ENCODE results near the gene RORB. TPM values are rescaled to one million over a fixed set of nuclear protein-coding genes. Genes with fewer than 3 reads are reported as not detected.
"Not testable (repeated sequence)": the region's sequence is repeated elsewhere in the genome, so short reads cannot be mapped to it uniquely, and the experiment has no call there.

Gene RORB
- total and polyA plus RNA-seq, 8 donors, result 0.08 to 0.92 (median 0.55) TPM; not detected in 1

DNA sequence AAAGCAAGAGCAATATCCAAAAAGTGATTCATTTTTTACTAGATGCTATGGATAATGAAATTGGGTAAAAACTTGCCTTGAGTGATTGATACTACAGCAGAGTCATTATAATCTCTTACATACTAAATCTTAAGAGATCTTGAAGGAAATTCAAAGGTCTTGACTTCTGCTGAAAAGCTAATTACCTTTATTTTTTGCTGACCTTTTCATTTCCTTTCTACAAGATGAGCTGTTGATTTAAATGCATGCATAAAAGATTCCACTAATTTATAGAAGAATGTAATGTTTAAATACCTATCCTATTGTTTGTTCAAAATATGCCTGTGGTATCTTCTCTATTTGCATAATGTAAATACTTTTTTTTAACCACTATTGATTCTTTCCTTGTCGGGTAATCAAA lies 27.2 kb downstream of the RORB start:
- intact Hi-C loops (cut with DNase I; ENCODE audit: low total_unique reads), result no loop called here
- Histone ChIP-seq H3K4me1 (no peaks in the 10 kb centered on the region), H3K4me3 (no peak overlapping the region), H3K27ac (no peak overlapping the region), H3K27me3 (no peaks in the 10 kb centered on the region), H3K36me3 (no peaks in the 10 kb centered on the region), H3K9me3 (no peaks in the 10 kb centered on the region)
- DNase-seq, result no peak
- WGBS, 5 donors, result 35 to 68% (median 51%) methylated on average over 1 of the region's 1 CpG
- TF ChIP-seq EP300 (IDR thresholded peaks at IDR 0.05), result no peak
- TF ChIP-seq CTCF (IDR thresholded peaks at IDR 0.05), result no peak
- TF ChIP-seq POLR2AphosphoS5 (IDR thresholded peaks at IDR 0.05), result no peak
- TF ChIP-seq POLR2A (IDR thresholded peaks at IDR 0.05), result no peak

DNA sequence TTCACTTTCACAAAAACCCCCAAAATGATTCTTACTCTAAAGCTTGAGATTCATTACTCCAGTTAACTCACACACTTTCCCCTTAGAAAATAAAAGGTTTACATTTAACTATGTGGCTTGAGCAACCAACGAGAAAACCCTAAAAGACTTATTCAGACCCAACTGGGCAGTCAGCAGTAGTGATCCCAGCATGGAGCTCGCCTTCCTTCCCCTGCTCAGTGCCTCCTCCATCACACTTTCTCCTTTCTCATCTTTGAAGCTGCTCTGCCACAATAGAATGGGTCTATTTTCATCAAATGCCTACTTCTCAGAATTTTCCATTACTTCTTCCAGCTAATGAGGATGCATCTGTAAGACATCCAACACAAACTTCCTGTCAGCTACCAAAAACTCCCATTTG lies 29.1 kb downstream of the RORB start:
- Histone ChIP-seq H3K27me3 (no peaks in the 10 kb centered on the region), H3K4me3 (no peak overlapping the region), H3K27ac (no peak overlapping the region), H3K9me3 (no peaks in the 10 kb centered on the region), H3K4me1 (no peaks in the 10 kb centered on the region), H3K36me3 (no peaks in the 10 kb centered on the region)
- 39 to 62% (median 51%) methylated on average over 2 of the region's 2 CpGs for WGBS, 5 donors
- DNase-seq, result no peak
- intact Hi-C loops (cut with DNase I; ENCODE audit: low total_unique reads), result no loop called here
- TF ChIP-seq POLR2AphosphoS5 (IDR thresholded peaks at IDR 0.05) (no peak), EP300 (IDR thresholded peaks at IDR 0.05) (no peak), POLR2A (IDR thresholded peaks at IDR 0.05) (no peak), CTCF (IDR thresholded peaks at IDR 0.05) (no peak)

DNA sequence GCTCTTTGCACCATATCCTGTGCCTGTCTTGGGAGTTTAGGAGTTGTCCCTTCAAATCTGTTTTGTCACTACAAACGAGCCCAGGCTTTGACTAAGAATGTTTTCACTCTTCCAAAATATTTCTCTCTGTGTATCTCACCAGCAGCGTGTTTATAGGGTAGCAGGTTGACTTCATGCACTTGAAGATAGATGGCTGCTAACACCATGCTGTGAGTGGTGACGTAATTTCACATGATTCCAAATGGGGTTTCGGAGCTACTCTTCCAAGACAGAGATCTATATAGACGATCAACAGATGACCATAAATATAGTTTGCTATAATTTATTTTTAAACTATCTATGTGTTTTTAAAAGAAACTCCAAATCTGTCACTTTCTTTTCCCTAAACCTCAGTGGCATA lies 30.6 kb downstream of the RORB start:
- 54 to 68% (median 59%) methylated on average over 5 of the region's 5 CpGs for WGBS, 5 donors
- no peaks in the 10 kb centered on the region for H3K9me3 ChIP-seq
- intact Hi-C loops (cut with DNase I; ENCODE audit: low total_unique reads), result no loop called here

DNA sequence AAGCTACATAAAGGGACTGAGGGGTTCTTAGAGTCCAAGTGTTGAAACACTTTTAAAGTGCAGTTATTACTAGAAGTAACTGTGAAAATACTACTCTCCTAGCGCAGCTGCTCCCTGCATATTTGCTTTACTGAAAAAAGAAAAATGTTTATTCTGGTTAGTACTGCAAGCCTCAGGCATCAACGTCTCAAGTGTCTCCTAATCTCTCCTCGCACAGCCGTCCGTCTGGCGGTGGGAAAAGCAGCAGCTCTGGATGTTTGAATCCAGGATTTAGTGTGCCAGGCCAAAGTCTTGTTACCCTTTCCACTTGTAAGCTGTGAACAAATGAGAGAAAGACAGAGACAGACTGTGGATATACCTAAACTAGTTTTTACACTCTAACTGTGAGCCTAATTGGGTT lies 31.1 kb downstream of the RORB start:
- no peaks in the 10 kb centered on the region for H3K4me1 ChIP-seq
- no peaks in the 10 kb centered on the region for H3K9me3 ChIP-seq
- no peaks in the 10 kb centered on the region for H3K36me3 ChIP-seq
- DNase-seq, result no peak
- no peak overlapping the region for H3K27ac ChIP-seq
- intact Hi-C loops (cut with DNase I; ENCODE audit: low total_unique reads), result no loop called here
- TF ChIP-seq EP300 (IDR thresholded peaks at IDR 0.05) (no peak), CTCF (IDR thresholded peaks at IDR 0.05) (no peak), POLR2AphosphoS5 (IDR thresholded peaks at IDR 0.05) (no peak), POLR2A (IDR thresholded peaks at IDR 0.05) (no peak)
- 18 to 36% (median 26%) methylated on average over 6 of the region's 6 CpGs for WGBS, 5 donors
- H3K4me3 ChIP-seq, result no peak overlapping the region
- no peaks in the 10 kb centered on the region for H3K27me3 ChIP-seq

More for the DNA sequence above, 30.6 kb downstream of the RORB start:
- Histone ChIP-seq H3K27me3 (no peaks in the 10 kb centered on the region), H3K27ac (no peak overlapping the region), H3K4me1 (no peaks in the 10 kb centered on the region), H3K4me3 (no peak overlapping the region), H3K36me3 (no peaks in the 10 kb centered on the region)
- TF ChIP-seq CTCF (IDR thresholded peaks at IDR 0.05), result no peak
- TF ChIP-seq POLR2AphosphoS5 (IDR thresholded peaks at IDR 0.05), result no peak
- TF ChIP-seq EP300 (IDR thresholded peaks at IDR 0.05), result no peak
- no peak for DNase-seq

DNA sequence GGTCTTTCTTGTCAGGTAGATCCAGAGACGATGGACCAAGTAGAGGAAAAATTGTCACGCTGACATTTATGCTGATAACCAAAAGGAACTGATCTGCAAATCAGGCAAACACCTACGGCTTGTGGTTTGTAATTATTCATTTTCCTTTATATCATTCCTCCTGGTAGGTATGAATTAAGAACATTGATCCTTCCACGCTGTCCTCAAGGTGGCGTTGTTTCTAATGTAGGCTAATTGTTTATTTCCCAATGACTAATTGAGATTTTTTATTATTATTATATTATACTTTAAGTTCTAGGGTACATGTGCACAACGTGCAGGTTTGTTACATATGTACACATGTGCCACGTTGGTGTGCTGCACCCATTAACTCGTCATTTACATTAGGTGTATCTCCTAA lies 33.3 kb downstream of the RORB start:
- H3K27me3 ChIP-seq; DNase-seq; H3K27ac ChIP-seq; H3K4me3 ChIP-seq; H3K9me3 ChIP-seq; H3K36me3 ChIP-seq; H3K4me1 ChIP-seq; intact Hi-C loops (cut with DNase I; ENCODE audit: low total_unique reads): not testable (repeated sequence)
- 62 to 78% (median 72%) methylated on average over 8 of the region's 8 CpGs for WGBS, 5 donors
